GM18499 (cell line): Measurements from ENCODE around the gene MTG2.
"Not testable (repeated sequence)": the region's sequence is repeated elsewhere in the genome, so short reads cannot be mapped to it uniquely, and the experiment has no call there.

Experiments used
- ATAC-seq: cut with Tn5 transposase; IDR thresholded peaks from one replicate; pipeline ENCODE4 v1.9.1; 2021; ENCODE audit warnings: moderate number of reproducible peaks; ENCODE audit not compliant: insufficient read depth, unreplicated experiment

The MTG2 gene

GRCh38 chr20:62143957-62144825 is 38.6 kb upstream of the MTG2 start:
- ATAC-seq = peak; percentile 22

GRCh38 chr20:62145688-62146018 is 37.2 kb upstream of the MTG2 start:
- ATAC-seq = no peak

GRCh38 chr20:62146019-62146755 is 36.6 kb upstream of the MTG2 start:
- no peak for ATAC-seq

GRCh38 chr20:62147125-62147524 is 35.7 kb upstream of the MTG2 start:
- no peak for ATAC-seq

- ATAC-seq = no peak
Observed at GRCh38 chr20:62147528-62147927, 35.3 kb upstream of the MTG2 start.

GRCh38 chr20:62148383-62148782 is 34.4 kb upstream of the MTG2 start:
- ATAC-seq = not testable (repeated sequence)

GRCh38 chr20:62148908-62149314 is 33.9 kb upstream of the MTG2 start:
- ATAC-seq = no peak

GRCh38 chr20:62149532-62150309 is 33.1 kb upstream of the MTG2 start:
- no peak for ATAC-seq

GRCh38 chr20:62150310-62150575 is 32.6 kb upstream of the MTG2 start:
- no peak for ATAC-seq

- ATAC-seq = no peak
Observed at GRCh38 chr20:62151225-62151624, 31.6 kb upstream of the MTG2 start.

- no peak for ATAC-seq
Observed at GRCh38 chr20:62151835-62152364, 30.9 kb upstream of the MTG2 start.

GRCh38 chr20:62155428-62156253 is 27.2 kb upstream of the MTG2 start:
- no peak for ATAC-seq

- no peak for ATAC-seq
Observed at GRCh38 chr20:62156254-62156556, 26.6 kb upstream of the MTG2 start.

GRCh38 chr20:62156592-62157386 is 26.0 kb upstream of the MTG2 start:
- ATAC-seq = no peak

- no peak for ATAC-seq
Observed at GRCh38 chr20:62157387-62158087, 25.3 kb upstream of the MTG2 start.

- ATAC-seq = no peak
Observed at GRCh38 chr20:62158088-62158400, 24.8 kb upstream of the MTG2 start.

- no peak for ATAC-seq
Observed at GRCh38 chr20:62158541-62158940, 24.3 kb upstream of the MTG2 start.

- no peak for ATAC-seq
Observed at GRCh38 chr20:62159052-62159451, 23.8 kb upstream of the MTG2 start.

GRCh38 chr20:62159839-62160238 is 23.0 kb upstream of the MTG2 start:
- ATAC-seq = no peak
